ENCODE data around the gene MACIR.

The MACIR gene

DNA sequence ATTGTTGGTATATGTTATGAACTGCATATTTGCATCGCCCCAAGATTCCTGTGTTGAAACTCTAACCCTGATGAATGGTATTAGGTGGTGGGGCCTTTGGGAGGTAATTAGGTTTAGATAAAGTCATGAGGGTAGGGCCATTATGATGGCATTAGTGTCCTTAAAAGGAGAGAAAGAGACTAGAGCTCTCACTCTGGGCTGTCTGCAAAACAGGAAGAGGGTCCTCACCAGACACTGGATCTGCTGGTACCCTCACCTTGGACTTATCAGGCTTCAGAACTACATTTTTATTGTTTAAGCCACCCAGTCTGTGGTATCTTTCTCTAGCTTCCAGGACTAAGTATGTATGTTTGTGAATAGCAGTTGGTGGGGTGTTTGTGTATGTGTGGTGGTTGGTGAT lies 68.9 kb downstream of the MACIR start:
- TF ChIP-seq TAF1 (IDR thresholded peaks at IDR 0.05; ENCODE audit: low read depth) (no peak), YY1 (IDR thresholded peaks at IDR 0.05; ENCODE audit: low read depth) (no peak), TEAD4 (IDR thresholded peaks at IDR 0.05) (no peak)
- TF ChIP-seq, protein P1, sequence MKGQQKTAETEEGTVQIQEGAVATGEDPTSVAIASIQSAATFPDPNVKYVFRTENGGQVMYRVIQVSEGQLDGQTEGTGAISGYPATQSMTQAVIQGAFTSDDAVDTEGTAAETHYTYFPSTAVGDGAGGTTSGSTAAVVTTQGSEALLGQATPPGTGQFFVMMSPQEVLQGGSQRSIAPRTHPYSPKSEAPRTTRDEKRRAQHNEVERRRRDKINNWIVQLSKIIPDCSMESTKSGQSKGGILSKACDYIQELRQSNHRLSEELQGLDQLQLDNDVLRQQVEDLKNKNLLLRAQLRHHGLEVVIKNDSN (IDR thresholded peaks at IDR 0.05), result no peak

DNA sequence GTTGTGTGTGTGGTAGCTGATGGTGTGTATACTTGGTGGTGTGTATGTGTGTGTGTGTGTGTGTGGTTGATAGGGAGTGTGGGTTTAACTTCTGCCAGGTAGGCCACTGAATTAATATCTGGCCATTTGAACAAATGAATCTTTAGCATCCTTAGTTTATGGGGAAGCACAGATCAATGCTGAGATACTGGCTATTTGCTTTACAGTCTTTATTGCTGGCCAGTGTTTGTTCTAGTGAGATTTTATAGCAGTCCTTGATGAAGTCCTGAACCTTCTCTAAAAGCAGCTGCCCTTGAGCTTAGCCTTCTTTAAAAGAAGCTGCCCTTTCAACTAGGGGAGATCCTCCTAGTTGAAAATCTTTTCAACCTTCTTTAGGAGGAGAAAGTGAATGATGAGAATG lies 69.3 kb downstream of the MACIR start:
- no peak for TF ChIP-seq TCF12 (IDR thresholded peaks at IDR 0.05; ENCODE audit: low read depth)
- TF ChIP-seq CEBPB (IDR thresholded peaks at IDR 0.05), result no peak

Measured in Ishikawa (cell line).